ENCODE data around the gene SURF2. TPM values are rescaled to one million over a fixed set of nuclear protein-coding genes. Genes with fewer than 3 reads are reported as not detected.

The SURF2 gene
- total RNA-seq (2014; rRNA removed; shearing (Covaris generic)) (19.0 and 32.5 TPM in 2 replicates), total RNA-seq (2022) (13.2 and 19.7 TPM in 2 replicates), Bru-seq, nascent RNA (percentile 49 among the genes with signal in this experiment), BruChase-seq, experiment 1, labeled RNA remaining after a 6-hour chase (percentile 50 among the genes with signal in this experiment), BruChase-seq, experiment 2, labeled RNA remaining after a 2-hour chase (percentile 57 among the genes with signal in this experiment)
- long read RNA-seq, transcript SURF2-201 (6 exons, 842 nt), result major isoform, 18 of 36 reads
- long read RNA-seq, partial matches to known transcripts, result 4 of 36 reads
- long read RNA-seq, other reads (novel, unspliced or antisense), result 14 of 36 reads

- Histone ChIP-seq H3K79me2 (ENCODE audit: insufficient read depth, low read depth, low read length) (peaks cover 8% of the 10 kb centered on the region; the same call in 1 of the 2 replicates), H3K9me3 (ENCODE audit: low read length) (no peaks in the 10 kb centered on the region), H3K36me3 (ENCODE audit: insufficient read depth, low read length) (peaks cover 59% of the 10 kb centered on the region), H3K4me2 (ENCODE audit: low read length) (peak within 1 kb of the TSS; percentile 91), H4K20me1 (ENCODE audit: insufficient read depth, low read length) (no peaks in the 10 kb centered on the region), H3K27ac (ENCODE audit: low read depth, low read length, poor library complexity, severe bottlenecking) (peak within 1 kb of the TSS; percentile 52), H2AFZ (ENCODE audit: low read length) (peak within 1 kb of the TSS; percentile 56; the same call in 1 of the 2 replicates), H3K9me2 (ENCODE audit: insufficient read depth, low read length) (no peaks in the 10 kb centered on the region), H3K4me3 (ENCODE audit: low read depth, low read length, poor library complexity, severe bottlenecking) (peak within 1 kb of the TSS; percentile 78), H3K4me1 (ENCODE audit: insufficient read depth, low read length, poor library complexity, severe bottlenecking) (peaks cover 35% of the 10 kb centered on the region)
- TF ChIP-seq, protein P1, sequence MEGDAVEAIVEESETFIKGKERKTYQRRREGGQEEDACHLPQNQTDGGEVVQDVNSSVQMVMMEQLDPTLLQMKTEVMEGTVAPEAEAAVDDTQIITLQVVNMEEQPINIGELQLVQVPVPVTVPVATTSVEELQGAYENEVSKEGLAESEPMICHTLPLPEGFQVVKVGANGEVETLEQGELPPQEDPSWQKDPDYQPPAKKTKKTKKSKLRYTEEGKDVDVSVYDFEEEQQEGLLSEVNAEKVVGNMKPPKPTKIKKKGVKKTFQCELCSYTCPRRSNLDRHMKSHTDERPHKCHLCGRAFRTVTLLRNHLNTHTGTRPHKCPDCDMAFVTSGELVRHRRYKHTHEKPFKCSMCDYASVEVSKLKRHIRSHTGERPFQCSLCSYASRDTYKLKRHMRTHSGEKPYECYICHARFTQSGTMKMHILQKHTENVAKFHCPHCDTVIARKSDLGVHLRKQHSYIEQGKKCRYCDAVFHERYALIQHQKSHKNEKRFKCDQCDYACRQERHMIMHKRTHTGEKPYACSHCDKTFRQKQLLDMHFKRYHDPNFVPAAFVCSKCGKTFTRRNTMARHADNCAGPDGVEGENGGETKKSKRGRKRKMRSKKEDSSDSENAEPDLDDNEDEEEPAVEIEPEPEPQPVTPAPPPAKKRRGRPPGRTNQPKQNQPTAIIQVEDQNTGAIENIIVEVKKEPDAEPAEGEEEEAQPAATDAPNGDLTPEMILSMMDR (conservative IDR thresholded peaks at IDR 0.05; ENCODE audit: low read length), result peak; percentile 41
- TF ChIP-seq EZH2phosphoT487 (IDR thresholded peaks at IDR 0.05; ENCODE audit: borderline replicate concordance, low read depth, low read length), result no peak
- CTCF ChIA-PET (ENCODE audit: unreplicated experiment), result interaction anchor here (1.1 kb wide), 1 partner anchor 18 kb away, joined by 3 read pairs; no protein-coding TSS in a partner anchor
- BruUV-seq (replicated peaks), result no TSS peak
- intact Hi-C loops (cut with micrococcal nuclease; ENCODE audit: unreplicated experiment), result loop anchor here (1.0 to 5.0 kb wide), 2 partner anchors 20 to 106 kb away; partner anchors contain the start of genes STKLD1 and SURF4
- peak; percentile 92 for DNase-seq (ENCODE audit: low spot score)
- POLR2A ChIA-PET, result interaction anchor here (0.5 to 1.4 kb wide), 3 partner anchors 24 to 1325 kb away, joined by 5 to 10 read pairs (median 6); no protein-coding TSS in a partner anchor
These were observed at the start of gene SURF2, which contains the start of gene SURF1 for GRCh38 chr9:133356391-133357091. Gene SURF2 (plus strand): TSS chr9:133356550. CDS start chr9:133356593, 43 bp downstream. Gene SURF1 (minus strand): TSS chr9:133356487. CDS start chr9:133356453, 34 bp downstream.

DNA sequence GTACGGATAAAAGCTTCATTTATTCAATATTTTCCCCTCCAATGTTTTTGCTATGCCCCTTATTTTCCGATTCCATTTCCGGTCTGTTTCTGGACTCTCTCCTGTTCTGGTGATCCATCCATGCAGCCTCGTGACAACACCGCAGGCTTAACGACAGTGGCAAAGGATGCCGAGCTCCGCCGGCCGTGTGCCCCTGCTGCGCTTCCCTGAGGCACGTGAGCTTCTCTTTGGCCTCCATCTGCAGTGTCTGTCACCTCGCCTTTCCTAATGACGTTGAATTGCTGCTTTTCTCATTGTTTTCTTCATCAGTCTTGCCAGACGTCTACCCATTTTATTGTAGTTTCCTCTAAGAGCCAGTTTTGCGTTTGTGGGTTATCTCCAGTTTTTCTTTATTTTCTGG lies 49.0 kb upstream of the SURF2 start:
- Histone ChIP-seq H3K9me2 (ENCODE audit: insufficient read depth, low read length) (no peaks in the 10 kb centered on the region), H3K4me1 (ENCODE audit: insufficient read depth, low read length, poor library complexity, severe bottlenecking) (no peaks in the 10 kb centered on the region), H4K20me1 (ENCODE audit: insufficient read depth, low read length) (no peaks in the 10 kb centered on the region), H3K79me2 (ENCODE audit: insufficient read depth, low read depth, low read length) (no peaks in the 10 kb centered on the region), H3K9me3 (ENCODE audit: low read length) (0 out of 2 replicates have a peak, but pooled peaks cover 4% of the 10 kb centered on the region), H3K4me3 (ENCODE audit: low read depth, low read length, poor library complexity, severe bottlenecking) (no peak overlapping the region), H3K36me3 (ENCODE audit: insufficient read depth, low read length) (no peaks in the 10 kb centered on the region), H3K27ac (ENCODE audit: low read depth, low read length, poor library complexity, severe bottlenecking) (no peak overlapping the region), H3K4me2 (ENCODE audit: low read length) (no peak overlapping the region), H2AFZ (ENCODE audit: low read length) (no peak overlapping the region)
- no TSS peak for BruUV-seq (replicated peaks)
- no peak for DNase-seq (ENCODE audit: low spot score)
- ChIA-PET POLR2A (interaction anchor here (0.6 to 0.8 kb wide), 2 partner anchors 19 to 93 kb away, joined by 3 read pairs; no protein-coding TSS in a partner anchor), CTCF (ENCODE audit: unreplicated experiment) (no interaction called here)
- TF ChIP-seq, protein P1 (conservative IDR thresholded peaks at IDR 0.05; ENCODE audit: low read length), result no peak
- TF ChIP-seq EZH2phosphoT487 (IDR thresholded peaks at IDR 0.05; ENCODE audit: borderline replicate concordance, low read depth, low read length), result no peak
- intact Hi-C loops (cut with micrococcal nuclease; ENCODE audit: unreplicated experiment), result no loop called here
